OCI-LY3 (cell line): Measurements from ENCODE around the gene ZKSCAN4.

Source experiments
- H2AFZ ChIP-seq: fragments of 200-600, 300-600 bp; shearing (Covaris generic); 2 replicates; pipeline ENCODE4 v1.6.0; 2014; ENCODE audit warnings: antibody characterized with exemption, low read depth, low read length
- H3K27ac ChIP-seq: fragments of 200-600, 300-600 bp; sonication (generic); 2 replicates; pipeline ENCODE4 v1.5.1; 2014; ENCODE audit warnings: mild to moderate bottlenecking, low read length, moderate library complexity, mixed read lengths
- H3K27me3 ChIP-seq: fragments of 200-600, 300-600 bp; sonication (generic); 2 replicates; pipeline ENCODE4 v1.6.1; 2014; ENCODE audit warnings: low read depth, low read length, mixed read lengths
- H3K36me3 ChIP-seq: fragments of 200-600, 300-600 bp; sonication (generic); replicated peaks from 2 replicates; pipeline ENCODE3; 2014; ENCODE audit warnings: low read depth, low read length, mixed read lengths
- H3K4me1 ChIP-seq: fragments of 300-600, 200-600 bp; sonication (generic); 2 replicates; pipeline ENCODE4 v1.6.1; 2014; ENCODE audit warnings: low read length, mixed read lengths
- H3K4me2 ChIP-seq: fragments of 200-600, 300-600 bp; sonication (generic); 2 replicates; pipeline ENCODE4 v1.6.1; 2014; ENCODE audit warnings: low read length, mixed read lengths
- H3K4me3 ChIP-seq: fragments of 300-600, 200-600 bp; sonication (generic); 2 replicates; pipeline ENCODE4 v1.5.1; 2014; ENCODE audit warnings: antibody characterized with exemption, mild to moderate bottlenecking, low read length, moderate library complexity
- H3K79me2 ChIP-seq: fragments of 300-600, 200-600 bp; shearing (Covaris generic); 2 replicates; pipeline ENCODE4 v1.6.1; 2014; ENCODE audit warnings: mild to moderate bottlenecking, low read length, mixed read lengths
- H3K9ac ChIP-seq: fragments of 300-600, 200-600 bp; shearing (Covaris generic); 2 replicates; pipeline ENCODE4 v1.6.0; 2014; ENCODE audit warnings: mild to moderate bottlenecking, low read length, moderate library complexity
- H3K9me3 ChIP-seq: fragments of 200-600, 300-600 bp; shearing (Covaris generic); 2 replicates; pipeline ENCODE4 v1.6.1; 2014; ENCODE audit warnings: low read length, mixed read lengths; ENCODE audit not compliant: insufficient read depth
- H4K20me1 ChIP-seq: fragments of 200-600, 300-600 bp; sonication (generic); 2 replicates; pipeline ENCODE4 v1.6.1; 2016; ENCODE audit warnings: low read length, mixed read lengths; ENCODE audit not compliant: insufficient read depth
- CTCF ChIP-seq: fragments of 200-600, 300-600 bp; sonication (generic); IDR thresholded peaks from 2 replicates; pipeline ENCODE4 v1.5.1; 2014; ENCODE audit warnings: antibody characterized with exemption, low read length, low read depth
- EZH2phosphoT487 ChIP-seq: fragments of 200-600 bp; shearing (Covaris generic); IDR thresholded peaks from 2 replicates; pipeline ENCODE4 v1.6.1; 2018; ENCODE audit warnings: antibody characterized with exemption, mixed run types, low read depth

Gene ZKSCAN4

GRCh38 chr6:28248916-28249315 is 3.2 kb downstream of the ZKSCAN4 start:
- Histone ChIP-seq H3K4me2 (no peak overlapping the region), H3K27ac (no peak overlapping the region), H3K36me3 (no peaks in the 10 kb centered on the region), H2AFZ (no peak overlapping the region), H4K20me1 (no peaks in the 10 kb centered on the region), H3K9me3 (no peaks in the 10 kb centered on the region), H3K79me2 (no peaks in the 10 kb centered on the region), H3K9ac (no peak overlapping the region), H3K4me3 (no peak overlapping the region), H3K4me1 (peaks cover 5% of the 10 kb centered on the region; the same call in 1 of the 2 replicates), H3K27me3 (no peaks in the 10 kb centered on the region)
- no peak for TF ChIP-seq CTCF
- TF ChIP-seq EZH2phosphoT487: no peak

DNA sequence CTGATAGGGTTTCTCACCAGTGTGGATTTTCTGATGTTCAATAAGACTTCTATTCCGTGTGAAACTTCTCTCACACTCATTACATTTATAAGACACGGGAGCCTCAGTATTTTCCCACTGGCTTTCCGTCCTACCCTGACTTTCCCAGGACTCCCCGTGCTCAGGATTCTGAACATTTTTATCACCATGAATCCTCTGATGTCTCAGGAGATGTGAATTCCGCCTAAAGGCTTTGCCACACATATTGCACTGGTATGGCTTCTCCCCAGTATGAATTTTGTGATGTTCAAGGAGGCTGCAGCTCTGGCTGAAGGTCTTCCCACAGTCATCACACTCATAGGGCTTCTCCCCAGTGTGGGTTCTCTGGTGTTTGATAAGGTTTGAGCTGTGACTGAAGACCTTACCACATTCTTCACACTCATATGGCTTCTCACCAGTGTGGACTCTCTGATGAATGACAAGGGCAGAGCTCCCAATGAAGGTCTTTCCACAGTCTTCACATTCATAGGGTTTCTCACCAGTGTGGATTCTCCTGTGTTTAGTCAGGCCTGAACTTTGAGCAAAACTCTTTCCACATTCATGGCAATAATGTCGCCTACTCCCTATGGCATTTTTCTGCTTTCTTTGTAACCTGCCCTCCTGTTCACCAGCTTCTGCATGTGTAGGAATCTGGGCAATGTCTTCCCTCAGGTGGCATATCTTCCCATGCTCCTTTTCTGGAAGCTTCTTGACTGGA is 6.7 kb downstream of the ZKSCAN4 start:
- Histone ChIP-seq H3K27ac (no peak overlapping the region), H3K79me2 (no peaks in the 10 kb centered on the region), H3K4me1 (peaks cover 13% of the 10 kb centered on the region), H3K4me2 (no peak overlapping the region), H3K9ac (no peak overlapping the region), H2AFZ (no peak overlapping the region), H3K4me3 (no peak overlapping the region), H4K20me1 (no peaks in the 10 kb centered on the region), H3K27me3 (no peaks in the 10 kb centered on the region), H3K36me3 (no peaks in the 10 kb centered on the region), H3K9me3 (no peaks in the 10 kb centered on the region)
- TF ChIP-seq EZH2phosphoT487 (no peak), CTCF (no peak)

DNA sequence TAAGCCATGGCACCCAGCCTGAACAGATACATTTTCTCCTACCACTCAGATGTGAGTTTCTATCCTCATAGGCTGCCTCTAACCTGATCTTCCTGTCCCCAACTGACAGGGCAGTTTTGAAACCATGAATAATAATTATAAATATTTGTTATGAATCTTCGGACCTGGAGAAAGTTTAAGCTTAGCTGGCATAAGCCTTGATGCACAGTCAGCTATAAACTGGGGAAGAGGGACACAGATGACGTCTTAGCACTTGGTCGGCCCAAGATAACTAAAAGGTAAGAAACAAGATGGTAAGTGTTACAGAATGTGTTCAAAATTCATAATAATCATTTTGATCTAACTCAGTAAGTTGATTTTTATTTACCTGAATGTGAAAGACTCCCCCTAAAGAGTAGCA is 8.1 kb downstream of the ZKSCAN4 start:
- Histone ChIP-seq H4K20me1 (no peaks in the 10 kb centered on the region), H3K9me3 (no peaks in the 10 kb centered on the region), H3K4me1 (peaks cover 13% of the 10 kb centered on the region), H3K36me3 (no peaks in the 10 kb centered on the region), H3K27ac (no peak overlapping the region), H3K27me3 (no peaks in the 10 kb centered on the region), H3K9ac (no peak overlapping the region), H2AFZ (no peak overlapping the region), H3K79me2 (no peaks in the 10 kb centered on the region), H3K4me3 (no peak overlapping the region), H3K4me2 (no peak overlapping the region)
- TF ChIP-seq CTCF (no peak), EZH2phosphoT487 (no peak)

GRCh38 chr6:28240471-28240870 is 11.6 kb downstream of the ZKSCAN4 start:
- Histone ChIP-seq H3K27me3 (no peaks in the 10 kb centered on the region), H3K4me1 (peaks cover 13% of the 10 kb centered on the region), H3K9me3 (no peaks in the 10 kb centered on the region), H3K9ac (no peak overlapping the region), H3K4me2 (no peak overlapping the region), H4K20me1 (no peaks in the 10 kb centered on the region), H3K27ac (no peak overlapping the region), H2AFZ (no peak overlapping the region), H3K36me3 (peaks cover 5% of the 10 kb centered on the region), H3K79me2 (no peaks in the 10 kb centered on the region), H3K4me3 (no peak overlapping the region)
- TF ChIP-seq CTCF (no peak), EZH2phosphoT487 (no peak)
